ENCODE measurements around the gene PLXNA4. TPM values are rescaled to one million over a fixed set of nuclear protein-coding genes. Genes with fewer than 3 reads are reported as not detected.

PLXNA4 gene
- total RNA-seq, 1 donor from 2014 or later = 5.2 TPM

- DNase-seq (ENCODE audit: low spot score in 2 of 2, unreplicated experiment in 2 of 2) = no peak
- H3K9me3 Mint-ChIP-seq = no peaks in the 10 kb centered on the region
- no peaks in the 10 kb centered on the region for H3K36me3 Mint-ChIP-seq
- H3K27ac Mint-ChIP-seq = no peak overlapping the region
- peaks cover 5% of the 10 kb centered on the region for H3K4me1 Mint-ChIP-seq
- TF ChIP-seq, protein P1, sequence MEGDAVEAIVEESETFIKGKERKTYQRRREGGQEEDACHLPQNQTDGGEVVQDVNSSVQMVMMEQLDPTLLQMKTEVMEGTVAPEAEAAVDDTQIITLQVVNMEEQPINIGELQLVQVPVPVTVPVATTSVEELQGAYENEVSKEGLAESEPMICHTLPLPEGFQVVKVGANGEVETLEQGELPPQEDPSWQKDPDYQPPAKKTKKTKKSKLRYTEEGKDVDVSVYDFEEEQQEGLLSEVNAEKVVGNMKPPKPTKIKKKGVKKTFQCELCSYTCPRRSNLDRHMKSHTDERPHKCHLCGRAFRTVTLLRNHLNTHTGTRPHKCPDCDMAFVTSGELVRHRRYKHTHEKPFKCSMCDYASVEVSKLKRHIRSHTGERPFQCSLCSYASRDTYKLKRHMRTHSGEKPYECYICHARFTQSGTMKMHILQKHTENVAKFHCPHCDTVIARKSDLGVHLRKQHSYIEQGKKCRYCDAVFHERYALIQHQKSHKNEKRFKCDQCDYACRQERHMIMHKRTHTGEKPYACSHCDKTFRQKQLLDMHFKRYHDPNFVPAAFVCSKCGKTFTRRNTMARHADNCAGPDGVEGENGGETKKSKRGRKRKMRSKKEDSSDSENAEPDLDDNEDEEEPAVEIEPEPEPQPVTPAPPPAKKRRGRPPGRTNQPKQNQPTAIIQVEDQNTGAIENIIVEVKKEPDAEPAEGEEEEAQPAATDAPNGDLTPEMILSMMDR (IDR thresholded peaks at IDR 0.05; ENCODE audit: unreplicated experiment) = no peak
- H3K4me3 Mint-ChIP-seq = no peak overlapping the region
- H3K27me3 Mint-ChIP-seq (ENCODE audit: low read depth) = peaks cover 76% of the 10 kb centered on the region
Measured at GRCh38 chr7:132371948-132372347, 204.3 kb downstream of the PLXNA4 start.

DNA sequence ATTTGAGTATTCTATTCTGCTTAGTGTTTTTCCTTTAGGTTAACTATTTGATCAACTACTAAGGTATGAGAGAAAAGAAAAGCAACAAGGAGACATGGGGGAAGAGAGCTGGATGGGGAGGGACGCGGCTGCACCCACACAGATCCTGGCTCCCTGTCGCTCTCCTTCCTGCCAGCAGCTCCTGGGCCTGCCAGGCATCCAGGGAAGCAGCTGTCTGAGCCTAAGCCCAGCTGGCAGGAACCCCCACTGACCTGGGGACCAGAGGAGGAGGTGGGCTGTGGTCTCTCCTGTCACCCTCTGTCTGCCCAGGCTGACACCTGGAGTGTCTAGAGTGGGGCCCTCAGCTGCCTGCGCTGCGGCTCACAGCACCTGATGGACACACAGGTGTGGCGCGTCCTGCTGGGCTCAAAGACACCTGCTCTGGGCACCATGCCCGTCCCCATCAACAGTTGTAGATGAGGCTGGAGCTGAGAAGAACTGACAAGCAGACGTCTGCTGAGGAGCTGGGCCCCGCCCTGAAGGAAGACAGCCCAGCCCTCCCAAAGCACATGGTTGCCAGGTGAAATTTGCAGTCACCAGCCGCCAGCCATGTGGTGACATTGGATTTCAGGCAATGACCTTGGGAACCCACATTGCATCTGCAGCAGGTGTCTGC lies 207.9 kb downstream of the PLXNA4 start:
- H3K4me3 Mint-ChIP-seq = no peak overlapping the region
- H3K27ac Mint-ChIP-seq = no peak overlapping the region
- TF ChIP-seq, protein P1 (IDR thresholded peaks at IDR 0.05; ENCODE audit: unreplicated experiment) = no peak
- no peaks in the 10 kb centered on the region for H3K9me3 Mint-ChIP-seq
- H3K27me3 Mint-ChIP-seq (ENCODE audit: low read depth) = peaks cover 86% of the 10 kb centered on the region
- no peak for DNase-seq (ENCODE audit: low spot score in 2 of 2, unreplicated experiment in 2 of 2)
- H3K4me1 Mint-ChIP-seq = no peaks in the 10 kb centered on the region
- H3K36me3 Mint-ChIP-seq = no peaks in the 10 kb centered on the region

DNA sequence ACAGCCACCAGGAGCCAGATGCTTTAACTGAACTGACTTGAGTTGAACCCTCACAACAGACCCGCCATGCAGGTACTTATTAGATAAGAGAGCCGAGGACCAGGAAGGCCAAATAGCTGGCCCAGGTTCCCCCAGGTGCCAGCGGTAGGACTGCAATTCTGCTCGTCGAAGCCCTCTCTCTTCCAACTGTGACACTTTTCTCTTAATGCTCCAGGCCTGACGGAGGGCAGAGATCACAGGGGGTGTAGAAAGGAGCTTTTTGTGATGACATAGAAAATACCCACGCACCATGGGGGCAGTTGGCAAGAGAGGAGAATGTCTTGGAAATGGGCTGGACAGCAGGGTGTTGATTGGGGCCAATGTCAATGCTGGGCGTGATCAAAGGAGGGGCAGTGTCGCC lies 208.5 kb downstream of the PLXNA4 start:
- H3K27ac Mint-ChIP-seq = no peak overlapping the region
- H3K9me3 Mint-ChIP-seq = no peaks in the 10 kb centered on the region
- no peak for DNase-seq (ENCODE audit: low spot score in 2 of 2, unreplicated experiment in 2 of 2)
- peaks cover 85% of the 10 kb centered on the region for H3K27me3 Mint-ChIP-seq (ENCODE audit: low read depth)
- no peaks in the 10 kb centered on the region for H3K36me3 Mint-ChIP-seq
- H3K4me3 Mint-ChIP-seq = no peak overlapping the region
- TF ChIP-seq, protein P1 (IDR thresholded peaks at IDR 0.05; ENCODE audit: unreplicated experiment) = no peak
- H3K4me1 Mint-ChIP-seq = no peaks in the 10 kb centered on the region

- TF ChIP-seq, protein P1 (IDR thresholded peaks at IDR 0.05; ENCODE audit: unreplicated experiment) = no peak
- Mint-ChIP-seq H3K4me1 (no peaks in the 10 kb centered on the region), H3K36me3 (no peaks in the 10 kb centered on the region), H3K4me3 (no peak overlapping the region), H3K27me3 (ENCODE audit: low read depth) (peaks cover 81% of the 10 kb centered on the region), H3K9me3 (no peaks in the 10 kb centered on the region), H3K27ac (no peak overlapping the region)
- DNase-seq (ENCODE audit: low spot score in 2 of 2, unreplicated experiment in 2 of 2) = no peak
Measured at GRCh38 chr7:132367004-132367403, 209.3 kb downstream of the PLXNA4 start.

DNA sequence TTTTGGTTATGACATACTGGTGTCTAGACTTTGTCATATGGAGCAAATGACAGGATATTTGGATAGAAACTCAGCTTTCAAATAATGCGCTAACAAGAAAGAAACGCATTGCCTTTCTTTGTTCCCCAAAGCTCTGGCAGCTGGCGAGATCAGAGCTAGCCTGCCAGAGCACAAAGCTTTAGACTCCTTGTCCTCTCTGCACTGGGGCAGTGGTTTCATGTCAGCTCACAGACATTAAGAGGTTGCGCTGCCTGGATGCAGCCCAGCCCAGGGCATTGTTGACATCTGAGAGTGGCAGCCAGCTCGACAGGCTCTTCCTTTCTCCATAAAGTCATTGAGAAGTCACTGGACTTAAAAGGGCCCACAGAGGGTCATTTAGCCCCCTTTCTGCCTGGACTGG lies 212.0 kb downstream of the PLXNA4 start:
- Mint-ChIP-seq H3K9me3 (no peaks in the 10 kb centered on the region), H3K4me3 (no peak overlapping the region), H3K36me3 (no peaks in the 10 kb centered on the region), H3K27ac (no peak overlapping the region), H3K4me1 (no peaks in the 10 kb centered on the region), H3K27me3 (ENCODE audit: low read depth) (peaks cover 67% of the 10 kb centered on the region)
- no peak for DNase-seq (ENCODE audit: low spot score in 2 of 2, unreplicated experiment in 2 of 2)
- TF ChIP-seq, protein P1 (IDR thresholded peaks at IDR 0.05; ENCODE audit: unreplicated experiment) = no peak
